HPDE6-E6E7 (cell line): Measurements from ENCODE around the gene MLKL.
A peak's percentile ranks its signal among the peaks of the same experiment; 100 is the strongest.

Source experiments
- DNase-seq: peaks from one replicate; pipeline ENCODE4 v3.0.0; 2011; ENCODE audit warnings: missing footprints; ENCODE audit errors: extremely low spot score

The MLKL gene

GRCh38 chr16:74700438-74701225 is at the start of gene MLKL:
TSS of gene MLKL (minus strand) at chr16:74700862. CDS start at chr16:74695757, 5,105 bp downstream.
- peak; percentile 51 for DNase-seq

- DNase-seq, result no peak
Observed at GRCh38 chr16:74749291-74750055, 48.8 kb upstream of the MLKL start.

- DNase-seq, result no peak
Observed at GRCh38 chr16:74748616-74749026, 48.0 kb upstream of the MLKL start.

GRCh38 chr16:74747716-74748615 is 47.3 kb upstream of the MLKL start:
- DNase-seq, result no peak

- DNase-seq, result no peak
Observed at GRCh38 chr16:74745926-74746325, 45.3 kb upstream of the MLKL start.

- no peak for DNase-seq
Observed at GRCh38 chr16:74745109-74745615, 44.5 kb upstream of the MLKL start.

GRCh38 chr16:74744566-74744965 is 43.9 kb upstream of the MLKL start:
- no peak for DNase-seq

- DNase-seq, result peak; percentile 96
Observed at GRCh38 chr16:74743668-74744299, 43.1 kb upstream of the MLKL start.

- DNase-seq, result no peak
Observed at GRCh38 chr16:74743045-74743667, 42.5 kb upstream of the MLKL start.

- DNase-seq, result no peak
Observed at GRCh38 chr16:74742051-74742481, 41.4 kb upstream of the MLKL start.

GRCh38 chr16:74740795-74741304 is 40.2 kb upstream of the MLKL start:
- peak; percentile 93 for DNase-seq

GRCh38 chr16:74739275-74739674 is 38.6 kb upstream of the MLKL start:
- no peak for DNase-seq

GRCh38 chr16:74738816-74739215 is 38.2 kb upstream of the MLKL start:
- no peak for DNase-seq

GRCh38 chr16:74738113-74738541 is 37.5 kb upstream of the MLKL start:
- DNase-seq, result peak; percentile 53

GRCh38 chr16:74737521-74737920 is 36.9 kb upstream of the MLKL start:
- DNase-seq, result no peak

- DNase-seq, result no peak
Observed at GRCh38 chr16:74736531-74737157, 36.0 kb upstream of the MLKL start.

GRCh38 chr16:74735554-74735953 is 34.9 kb upstream of the MLKL start:
- no peak for DNase-seq

GRCh38 chr16:74735162-74735452 is 34.4 kb upstream of the MLKL start:
- no peak for DNase-seq

GRCh38 chr16:74734361-74735161 is 33.9 kb upstream of the MLKL start:
- no peak for DNase-seq
